ACC112 (cell line): ENCODE data around the gene TPT1.
A peak's percentile ranks its signal among the peaks of the same experiment; 100 is the strongest.
"Not testable (repeated sequence)": the region's sequence is repeated elsewhere in the genome, so short reads cannot be mapped to it uniquely, and the experiment has no call there.

Source experiments
- H2AFZ ChIP-seq: fragments of 200-600 bp; sonication (generic); one replicate; pipeline ENCODE4 v1.6.0; 2017; ENCODE audit warnings: antibody characterized with exemption, low read length; ENCODE audit not compliant: unreplicated experiment
- H3K27ac ChIP-seq: fragments of 200-600 bp; sonication (generic); 2 replicates; pipeline ENCODE4 v1.5.1; 2014; ENCODE audit warnings: low read depth, mild to moderate bottlenecking, antibody characterized with exemption, low read length, moderate library complexity
- H3K27me3 ChIP-seq: fragments of 200-600 bp; sonication (generic); 2 replicates; pipeline ENCODE4 v1.6.1; 2014; ENCODE audit warnings: mild to moderate bottlenecking, antibody characterized with exemption, low read length, moderate library complexity, mixed read lengths; ENCODE audit not compliant: insufficient read depth
- H3K36me3 ChIP-seq: fragments of 200-600 bp; sonication (generic); 2 replicates; pipeline ENCODE4 v1.6.1; 2016; ENCODE audit warnings: mild to moderate bottlenecking, antibody characterized with exemption, low read length, moderate library complexity, mixed read lengths; ENCODE audit not compliant: insufficient read depth
- H3K4me1 ChIP-seq: fragments of 200-600 bp; sonication (generic); one replicate; pipeline ENCODE4 v1.6.1; 2016; ENCODE audit warnings: low read length, mixed read lengths; ENCODE audit not compliant: insufficient read depth, unreplicated experiment, control insufficient read depth
- H3K4me3 ChIP-seq: fragments of 200-600 bp; sonication (generic); 2 replicates; pipeline ENCODE4 v1.5.1; 2014; ENCODE audit warnings: mild to moderate bottlenecking, low read depth, low read length
- H3K79me2 ChIP-seq: fragments of 200-600 bp; sonication (generic); one replicate; pipeline ENCODE4 v1.6.0; 2016; ENCODE audit warnings: low read length; ENCODE audit not compliant: control insufficient read depth, unreplicated experiment, insufficient read depth

The TPT1 gene

DNA sequence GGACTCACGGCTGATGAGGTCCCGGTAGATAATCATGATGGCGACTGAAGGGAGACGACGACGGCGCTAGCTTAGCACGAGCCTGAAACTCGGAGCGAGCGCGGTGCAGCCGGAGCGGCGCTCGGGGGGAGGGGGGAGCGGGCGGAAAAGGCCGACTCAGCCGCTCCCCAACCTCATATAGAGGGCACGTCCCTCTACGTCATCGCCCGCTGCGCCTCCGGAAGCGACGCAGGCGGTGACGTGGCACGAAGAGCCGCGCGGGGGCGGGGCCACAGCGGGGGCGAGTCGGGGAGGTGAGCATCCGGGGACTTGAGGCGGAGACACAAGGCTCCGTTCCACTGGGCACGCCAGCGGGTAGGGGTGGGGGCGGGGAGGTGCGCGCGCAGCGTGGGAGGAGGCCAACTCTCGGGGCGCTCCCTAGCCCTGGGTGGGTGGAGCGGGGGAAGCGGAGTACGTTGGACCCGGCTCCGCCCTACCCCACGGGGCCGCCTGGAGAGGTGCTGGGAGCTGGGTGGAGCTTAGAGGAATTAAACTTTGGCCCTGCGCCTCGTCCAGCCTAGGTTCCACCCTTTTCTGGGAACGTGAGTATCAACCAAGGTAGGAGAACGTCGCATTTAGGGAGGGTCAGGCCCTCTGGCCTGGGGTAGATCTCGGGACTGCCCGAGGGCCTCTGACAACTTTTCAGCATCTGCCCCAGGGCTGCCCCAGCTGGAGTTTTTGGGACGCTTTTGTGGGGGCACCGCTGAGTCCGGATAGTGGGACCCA is at the start of gene TPT1:
TSS of gene TPT1 (minus strand) at position 150 of the 765 bp plus-strand sequence. CDS start at position 36, 114 bp downstream.
- Histone ChIP-seq H2AFZ (peak within 1 kb of the TSS; percentile 60), H3K79me2 (peaks cover 61% of the 10 kb centered on the region), H3K27me3 (no peaks in the 10 kb centered on the region), H3K4me1 (peaks cover 33% of the 10 kb centered on the region), H3K27ac (peak within 1 kb of the TSS; percentile 99), H3K4me3 (peak within 1 kb of the TSS; percentile 95), H3K36me3 (peaks cover 42% of the 10 kb centered on the region)

GRCh38 chr13:45390348-45390747 is 49.4 kb upstream of the TPT1 start:
- not testable (repeated sequence) for H2AFZ ChIP-seq, H3K36me3 ChIP-seq

GRCh38 chr13:45388664-45389063 is 47.7 kb upstream of the TPT1 start:
- H3K27ac ChIP-seq: no peak overlapping the region
- H3K79me2 ChIP-seq: no peaks in the 10 kb centered on the region
- H3K4me1 ChIP-seq: no peaks in the 10 kb centered on the region
- no peaks in the 10 kb centered on the region for H3K27me3 ChIP-seq
- no peak overlapping the region for H3K4me3 ChIP-seq
- no peak overlapping the region for H2AFZ ChIP-seq
- H3K36me3 ChIP-seq: no peaks in the 10 kb centered on the region

More at GRCh38 chr13:45390348-45390747, 49.4 kb upstream of the TPT1 start:
- H3K79me2 ChIP-seq, H3K27me3 ChIP-seq, H3K4me1 ChIP-seq, H3K27ac ChIP-seq, H3K4me3 ChIP-seq: not testable (repeated sequence)

DNA sequence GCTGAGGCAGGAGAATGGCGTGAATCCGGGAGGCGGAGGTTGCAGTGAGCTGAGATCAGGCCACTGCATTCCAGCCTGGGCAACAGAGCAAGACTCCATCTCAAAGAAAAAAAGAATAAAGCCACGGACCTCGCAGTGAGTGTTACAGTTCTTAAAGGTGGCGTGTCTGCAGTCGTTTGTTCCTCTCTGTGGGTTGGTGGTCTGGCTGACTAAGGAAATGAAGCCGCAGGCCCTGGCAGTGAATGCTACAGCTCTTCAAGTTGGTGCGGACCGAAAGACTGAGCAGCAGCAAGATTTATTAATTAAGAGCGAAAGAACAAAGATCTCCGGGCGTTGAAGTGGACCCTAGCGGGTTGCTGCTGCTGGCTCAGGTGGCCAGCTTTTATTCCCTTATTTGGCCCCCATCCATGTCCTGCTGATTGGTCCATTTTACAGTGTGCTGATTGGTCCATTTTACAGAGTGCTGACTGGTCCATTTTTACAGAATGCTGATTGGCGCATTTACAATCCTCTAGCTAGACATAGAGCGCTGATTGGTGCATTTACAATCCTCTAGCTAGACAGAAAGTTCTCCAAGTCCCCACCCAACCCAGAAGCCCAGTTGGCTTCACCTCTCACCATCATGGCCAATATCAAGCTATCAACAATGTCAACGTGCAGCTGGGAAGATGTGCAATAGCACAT is 46.1 kb upstream of the TPT1 start:
- not testable (repeated sequence) for H2AFZ ChIP-seq, H3K79me2 ChIP-seq, H3K36me3 ChIP-seq, H3K4me3 ChIP-seq, H3K27ac ChIP-seq, H3K27me3 ChIP-seq, H3K4me1 ChIP-seq

DNA sequence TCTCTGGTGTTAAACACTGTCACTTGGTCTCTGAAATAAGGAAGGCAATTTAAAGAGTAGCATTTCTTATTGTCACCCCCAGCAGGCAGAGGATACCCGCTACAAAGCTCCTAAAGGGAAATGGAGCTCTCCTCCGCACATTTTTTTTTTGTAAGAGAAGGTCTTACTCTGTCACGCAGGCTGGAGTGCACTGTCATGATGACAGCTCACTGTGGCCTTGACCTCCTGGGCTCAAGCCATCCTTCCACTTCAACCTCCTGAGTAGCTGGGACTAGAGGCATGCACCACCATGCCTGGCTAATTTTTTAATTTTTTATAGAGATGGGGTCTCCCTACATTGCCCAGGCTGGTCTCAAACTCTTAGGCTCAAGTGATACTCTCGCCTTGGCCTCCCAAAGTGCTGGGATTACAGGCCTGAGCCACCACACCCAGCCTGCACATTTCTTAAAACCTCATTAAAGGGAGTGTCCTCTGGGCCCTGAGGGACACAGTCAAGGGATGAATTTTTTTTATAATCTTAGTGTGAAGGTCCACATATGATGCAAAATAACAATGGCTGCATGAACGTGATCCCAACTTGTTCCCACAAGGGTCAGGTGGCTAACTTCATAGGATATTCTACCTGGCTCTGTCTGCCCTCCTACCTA is 45.0 kb upstream of the TPT1 start:
- no peaks in the 10 kb centered on the region for H3K36me3 ChIP-seq

DNA sequence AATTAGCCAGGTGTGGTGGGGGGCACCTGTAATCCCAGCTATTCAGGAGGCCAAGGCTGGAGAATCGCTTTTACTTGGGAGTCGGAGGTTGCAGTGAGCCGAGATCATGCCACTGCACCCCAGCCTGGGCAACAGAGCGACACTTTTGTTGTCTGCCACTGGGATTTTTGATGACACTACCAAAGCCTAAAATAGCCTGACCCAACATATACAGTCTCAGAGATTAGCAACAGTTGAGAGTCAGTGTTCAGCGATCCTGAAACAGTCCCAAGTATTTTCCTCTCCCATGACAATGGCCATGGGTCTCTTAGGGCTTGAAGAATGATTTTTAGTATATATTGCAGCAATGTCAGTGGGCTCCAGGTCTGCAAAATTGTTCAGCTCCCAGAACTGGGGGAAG is 44.3 kb upstream of the TPT1 start:
- Histone ChIP-seq H3K4me1 (no peaks in the 10 kb centered on the region), H3K36me3 (no peaks in the 10 kb centered on the region), H3K4me3 (no peak overlapping the region), H3K79me2 (no peaks in the 10 kb centered on the region), H3K27me3 (no peaks in the 10 kb centered on the region), H2AFZ (no peak overlapping the region), H3K27ac (no peak overlapping the region)

More for the DNA sequence above, 45.0 kb upstream of the TPT1 start:
- no peak overlapping the region for H3K4me3 ChIP-seq
- H2AFZ ChIP-seq: no peak overlapping the region
- no peak overlapping the region for H3K27ac ChIP-seq
- H3K4me1 ChIP-seq: no peaks in the 10 kb centered on the region
- H3K79me2 ChIP-seq: no peaks in the 10 kb centered on the region
- H3K27me3 ChIP-seq: no peaks in the 10 kb centered on the region

GRCh38 chr13:45384474-45385174 is 43.6 kb upstream of the TPT1 start:
- Histone ChIP-seq H3K27ac (no peak overlapping the region), H3K4me3 (no peak overlapping the region), H2AFZ (no peak overlapping the region), H3K36me3 (no peaks in the 10 kb centered on the region), H3K27me3 (no peaks in the 10 kb centered on the region), H3K4me1 (no peaks in the 10 kb centered on the region), H3K79me2 (no peaks in the 10 kb centered on the region)

DNA sequence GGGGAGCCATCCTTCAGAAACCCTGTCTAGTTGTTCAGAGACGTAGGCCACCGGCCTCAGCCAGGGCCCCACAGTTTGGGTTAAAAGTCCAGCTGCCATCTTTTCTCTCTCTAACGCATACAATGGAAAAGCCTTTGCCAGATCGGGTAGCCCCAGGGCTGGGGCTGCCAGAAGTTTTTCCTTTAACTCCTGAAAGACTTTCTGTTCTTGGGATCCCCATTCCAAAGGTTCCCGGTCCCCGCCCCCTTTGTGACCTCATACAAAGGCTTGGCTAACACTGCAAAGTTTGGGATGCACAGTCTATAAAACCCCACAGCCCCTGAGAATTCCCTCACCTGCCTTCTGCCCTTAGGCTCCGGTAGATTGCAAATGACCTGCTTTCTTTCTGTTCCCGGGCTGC is 41.8 kb upstream of the TPT1 start:
- H3K79me2 ChIP-seq, H3K4me3 ChIP-seq, H3K27ac ChIP-seq, H3K27me3 ChIP-seq, H3K4me1 ChIP-seq, H3K36me3 ChIP-seq, H2AFZ ChIP-seq: not testable (repeated sequence)

- Histone ChIP-seq H2AFZ (no peak overlapping the region), H3K4me1 (no peaks in the 10 kb centered on the region), H3K27me3 (no peaks in the 10 kb centered on the region), H3K36me3 (no peaks in the 10 kb centered on the region), H3K4me3 (no peak overlapping the region), H3K27ac (no peak overlapping the region), H3K79me2 (no peaks in the 10 kb centered on the region)
Observed at GRCh38 chr13:45381196-45381595, 40.2 kb upstream of the TPT1 start.

DNA sequence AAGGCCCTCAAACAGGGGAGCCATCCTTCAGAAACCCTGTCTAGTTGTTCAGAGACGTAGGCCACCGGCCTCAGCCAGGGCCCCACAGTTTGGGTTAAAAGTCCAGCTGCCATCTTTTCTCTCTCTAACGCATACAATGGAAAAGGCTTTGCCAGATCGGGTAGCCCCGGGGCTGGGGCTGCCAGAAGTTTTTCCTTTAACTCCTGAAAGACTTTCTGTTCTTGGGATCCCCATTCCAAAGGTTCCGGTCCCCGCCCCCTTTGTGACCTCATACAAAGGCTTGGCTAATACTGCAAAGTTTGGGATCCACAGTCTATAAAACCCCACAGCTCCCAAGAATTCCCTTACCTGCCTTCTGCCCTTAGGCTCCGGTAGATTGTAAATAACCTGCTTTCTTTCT is 39.7 kb upstream of the TPT1 start:
- H3K4me1 ChIP-seq, H3K4me3 ChIP-seq, H2AFZ ChIP-seq, H3K27ac ChIP-seq, H3K27me3 ChIP-seq, H3K36me3 ChIP-seq, H3K79me2 ChIP-seq: not testable (repeated sequence)
